ENCODE measurements around the gene PRAMEF1. TPM values are rescaled to one million over a fixed set of nuclear protein-coding genes. Genes with fewer than 3 reads are reported as not detected.

Gene PRAMEF1
- polyA plus RNA-seq, 3 donors: not detected

DNA sequence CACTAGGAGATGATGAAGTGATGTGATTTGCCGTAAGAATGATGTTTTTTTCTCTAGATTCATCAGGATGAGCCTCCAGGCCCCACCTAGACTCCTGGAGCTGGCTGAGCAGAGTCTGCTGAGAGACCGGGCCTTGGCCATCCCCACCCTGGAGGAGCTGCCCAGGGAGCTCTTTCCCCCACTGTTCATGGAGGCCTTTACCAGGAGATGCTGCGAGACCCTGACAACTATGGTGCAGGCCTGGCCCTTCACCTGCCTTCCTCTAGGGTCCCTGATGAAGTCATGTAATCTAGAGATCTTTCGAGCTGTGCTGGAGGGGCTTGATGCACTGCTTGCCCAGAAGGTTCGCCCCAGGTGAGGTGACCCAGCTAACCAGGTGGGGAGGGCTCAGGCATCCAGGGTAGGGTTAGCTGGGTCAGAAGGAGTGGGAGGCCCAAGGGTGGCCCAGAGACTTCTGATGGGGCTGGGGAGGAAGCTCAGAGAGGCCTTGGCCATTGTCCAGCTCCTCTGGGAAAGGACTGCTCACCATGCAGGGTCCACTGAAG lies 16.3 kb upstream of the PRAMEF1 start:
- H3K27ac Mint-ChIP-seq: no peak overlapping the region

DNA sequence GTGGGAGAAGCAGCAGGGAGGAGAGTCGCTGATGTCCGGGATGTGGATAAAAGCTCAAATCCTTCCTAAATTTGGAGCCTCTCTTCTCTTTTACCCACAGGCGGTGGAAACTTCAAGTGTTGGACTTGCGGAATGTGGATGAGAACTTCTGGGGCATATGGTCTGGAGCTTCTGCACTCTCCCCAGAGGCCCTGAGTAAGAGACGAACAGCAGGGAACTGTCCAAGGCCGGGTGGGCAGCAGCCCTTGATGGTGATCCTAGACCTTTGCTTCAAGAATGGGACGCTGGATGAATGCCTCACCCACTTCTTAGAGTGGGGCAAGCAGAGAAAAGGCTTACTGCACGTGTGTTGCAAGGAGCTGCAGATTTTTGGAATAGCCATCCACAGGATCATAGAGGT lies 15.8 kb upstream of the PRAMEF1 start:
- no peak overlapping the region for H3K27ac ChIP-seq (ENCODE audit: low read depth in 1 of 2, low read length in 2 of 2)
- WGBS (ENCODE audit: insufficient coverage): 90% methylated on average over 3 of the region's 8 CpGs
- Mint-ChIP-seq H3K36me3 (no peaks in the 10 kb centered on the region), H3K4me3 (no peak overlapping the region), H3K4me1 (no peaks in the 10 kb centered on the region), H3K27me3 (ENCODE audit: low read depth in 3 of 3) (peaks cover 2 to 16% (median 5%) of the 10 kb centered on the region in 3 donors), H3K27ac (no peak overlapping the region), H3K9me3 (peaks cover 0 to 9% (median 2%) of the 10 kb centered on the region in 7 donors)
- H3K79me2 ChIP-seq (ENCODE audit: insufficient read depth, low read length): no peaks in the 10 kb centered on the region
- no peak for DNase-seq
- H3K9ac ChIP-seq (ENCODE audit: insufficient read depth, low read length, poor library complexity, severe bottlenecking): no peak overlapping the region
- H3K36me3 ChIP-seq (replicated peaks in 1 of 2; ENCODE audit: control insufficient read depth in 1 of 2, insufficient read depth in 2 of 2, low read length in 2 of 2): no peaks in the 10 kb centered on the region
- intact Hi-C loops (cut with micrococcal nuclease): no loop called here
- no peaks in the 10 kb centered on the region for H3K4me1 ChIP-seq (ENCODE audit: control insufficient read depth in 1 of 2, insufficient read depth in 2 of 2, low read length in 2 of 2)
- no peaks in the 10 kb centered on the region for H4K20me1 ChIP-seq (ENCODE audit: insufficient read depth, low read length)
- H3K4me3 ChIP-seq (replicated peaks in 1 of 3; ENCODE audit: low read depth in 2 of 3, low read length in 3 of 3): no peak overlapping the region
- no peak overlapping the region for H3K4me2 ChIP-seq (replicated peaks; ENCODE audit: extremely low read depth, low read length, poor library complexity, severe bottlenecking)
- no peaks in the 10 kb centered on the region for H3K9me3 ChIP-seq (replicated peaks in 1 of 2; ENCODE audit: control insufficient read depth in 1 of 2, insufficient read depth in 1 of 2, low read length in 2 of 2)
- no peak overlapping the region for H2AFZ ChIP-seq (ENCODE audit: insufficient read depth, low read depth, low read length, poor library complexity, severe bottlenecking)
- TF ChIP-seq, protein P1, sequence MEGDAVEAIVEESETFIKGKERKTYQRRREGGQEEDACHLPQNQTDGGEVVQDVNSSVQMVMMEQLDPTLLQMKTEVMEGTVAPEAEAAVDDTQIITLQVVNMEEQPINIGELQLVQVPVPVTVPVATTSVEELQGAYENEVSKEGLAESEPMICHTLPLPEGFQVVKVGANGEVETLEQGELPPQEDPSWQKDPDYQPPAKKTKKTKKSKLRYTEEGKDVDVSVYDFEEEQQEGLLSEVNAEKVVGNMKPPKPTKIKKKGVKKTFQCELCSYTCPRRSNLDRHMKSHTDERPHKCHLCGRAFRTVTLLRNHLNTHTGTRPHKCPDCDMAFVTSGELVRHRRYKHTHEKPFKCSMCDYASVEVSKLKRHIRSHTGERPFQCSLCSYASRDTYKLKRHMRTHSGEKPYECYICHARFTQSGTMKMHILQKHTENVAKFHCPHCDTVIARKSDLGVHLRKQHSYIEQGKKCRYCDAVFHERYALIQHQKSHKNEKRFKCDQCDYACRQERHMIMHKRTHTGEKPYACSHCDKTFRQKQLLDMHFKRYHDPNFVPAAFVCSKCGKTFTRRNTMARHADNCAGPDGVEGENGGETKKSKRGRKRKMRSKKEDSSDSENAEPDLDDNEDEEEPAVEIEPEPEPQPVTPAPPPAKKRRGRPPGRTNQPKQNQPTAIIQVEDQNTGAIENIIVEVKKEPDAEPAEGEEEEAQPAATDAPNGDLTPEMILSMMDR (IDR thresholded peaks at IDR 0.05): no peak
- no peaks in the 10 kb centered on the region for H3K27me3 ChIP-seq (ENCODE audit: control insufficient read depth in 2 of 2, insufficient read depth in 2 of 2, low read length in 2 of 2)

More for the DNA sequence above, 16.3 kb upstream of the PRAMEF1 start:
- no peaks in the 10 kb centered on the region for H3K79me2 ChIP-seq (ENCODE audit: insufficient read depth, low read length)
- intact Hi-C loops (cut with micrococcal nuclease): no loop called here
- Mint-ChIP-seq H3K27me3 (ENCODE audit: low read depth in 3 of 3) (peaks cover 2 to 18% (median 5%) of the 10 kb centered on the region in 3 donors), H3K4me3 (no peak overlapping the region), H3K36me3 (no peaks in the 10 kb centered on the region), H3K9me3 (peaks cover 0 to 9% (median 2%) of the 10 kb centered on the region in 7 donors), H3K4me1 (no peaks in the 10 kb centered on the region)
- TF ChIP-seq, protein P1 (IDR thresholded peaks at IDR 0.05): no peak
- H3K4me1 ChIP-seq (ENCODE audit: control insufficient read depth in 1 of 2, insufficient read depth in 2 of 2, low read length in 2 of 2): no peaks in the 10 kb centered on the region
- no peaks in the 10 kb centered on the region for H3K27me3 ChIP-seq (ENCODE audit: control insufficient read depth in 2 of 2, insufficient read depth in 2 of 2, low read length in 2 of 2)
- no peak overlapping the region for H3K4me3 ChIP-seq (replicated peaks in 1 of 3; ENCODE audit: low read depth in 2 of 3, low read length in 3 of 3)
- no peaks in the 10 kb centered on the region for H4K20me1 ChIP-seq (ENCODE audit: insufficient read depth, low read length)
- DNase-seq: no peak
- no peak overlapping the region for H3K9ac ChIP-seq (ENCODE audit: insufficient read depth, low read length, poor library complexity, severe bottlenecking)
- H2AFZ ChIP-seq (ENCODE audit: insufficient read depth, low read depth, low read length, poor library complexity, severe bottlenecking): no peak overlapping the region
- no peak overlapping the region for H3K27ac ChIP-seq (ENCODE audit: low read depth in 1 of 2, low read length in 2 of 2)
- WGBS (ENCODE audit: insufficient coverage): 96% methylated on average over 4 of the region's 5 CpGs
- H3K36me3 ChIP-seq (replicated peaks in 1 of 2; ENCODE audit: control insufficient read depth in 1 of 2, insufficient read depth in 2 of 2, low read length in 2 of 2): no peaks in the 10 kb centered on the region
- H3K9me3 ChIP-seq (replicated peaks in 1 of 2; ENCODE audit: control insufficient read depth in 1 of 2, insufficient read depth in 1 of 2, low read length in 2 of 2): no peaks in the 10 kb centered on the region
- no peak overlapping the region for H3K4me2 ChIP-seq (replicated peaks; ENCODE audit: extremely low read depth, low read length, poor library complexity, severe bottlenecking)
